H1 (cell line): ENCODE results near the gene ADA. TPM values are rescaled to one million over a fixed set of nuclear protein-coding genes. Genes with fewer than 3 reads are reported as not detected.

ENCODE experiments used
- CREB1 ChIP-seq: IDR thresholded peaks from 2 replicates; pipeline ENCODE4 v1.6.1; 2012; ENCODE audit warnings: inconsistent platforms
- polyA plus RNA-seq, 7 experiments: library from polyadenylated mRNA; depleted of rRNA in 3 of 7; stranded (reverse) in 5 of 7; unstranded in 2 of 7; fragments of >200 nt in 5 of 7; fragments of 200-250 nt in 2 of 7; gene quantifications; 1 replicate in 5 of 7; 2 replicates in 1 of 7; 4 replicates in 1 of 7; pipeline versions ENCODE4 v1.2.1 to v1.2.3, GENCODE V29; 2011 to 2013; ENCODE audit warnings: missing spikeins in 2 of 7, mixed read lengths in 2 of 7
- total RNA-seq: library from RNA; stranded (reverse); fragmentation: NEBNext Ultra II Directional; extraction: Animal tissue kit (Norgen Biotek cat#: 25700); gene quantifications from 2 replicates; pipeline ENCODE4 v1.2.1, GENCODE V29; 2021

Gene ADA
- total and polyA plus RNA-seq, 2 of the 8 experiments (the other 6 are each of a cell fraction or from before 2014, with no cell fraction given), result 19.9 to 32.8 TPM

DNA sequence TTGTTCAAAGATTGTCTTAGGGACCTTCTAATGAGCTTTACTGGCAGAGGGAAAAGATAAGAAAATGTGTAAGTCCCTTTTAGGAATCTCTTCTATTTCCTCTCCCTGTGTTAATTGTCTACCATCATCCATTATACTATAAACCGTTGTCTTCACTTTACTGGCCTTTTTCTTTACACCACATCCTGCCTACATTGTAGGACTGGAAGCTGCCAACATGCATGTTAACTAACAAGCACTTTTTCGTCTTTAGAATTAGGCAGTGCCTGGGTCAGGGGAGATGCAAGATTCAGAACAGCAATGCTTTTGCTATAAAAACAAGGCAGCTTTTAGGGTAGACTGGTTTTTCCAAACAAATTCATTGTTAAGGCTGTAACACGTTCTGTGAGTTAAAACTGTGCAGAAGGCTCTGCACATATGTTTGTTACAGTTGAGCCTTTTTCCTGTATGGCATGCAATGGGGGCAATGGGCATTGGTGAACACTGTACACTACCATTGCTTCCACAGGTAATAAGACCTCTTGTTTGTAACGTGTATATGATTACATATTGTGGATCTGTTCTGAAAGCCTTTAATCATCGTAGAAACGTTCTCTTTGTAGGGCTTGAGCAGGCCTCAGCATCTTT, 80.0 kb downstream of the ADA start (continued):
- TF ChIP-seq CREB1, result no peak
